NB4 (cell line): ENCODE data around the gene SPAG9.

Source experiments
- POLR2A ChIP-seq: IDR thresholded peaks from 2 replicates; pipeline ENCODE4 v1.6.1; 2011; ENCODE audit warnings: mild to moderate bottlenecking; ENCODE audit not compliant: insufficient read length; ENCODE audit errors: extremely low read depth
- TF ChIP-seq, protein P1 (sequence below): IDR thresholded peaks from one replicate; pipeline ENCODE4 v1.5.1; 2012; ENCODE audit warnings: low read depth, low read length
- TF ChIP-seq, protein P2 (sequence below): IDR thresholded peaks from 2 replicates; pipeline ENCODE4 v1.6.1; 2011; ENCODE audit warnings: low read depth, low read length

- TF ChIP-seq, protein P1, sequence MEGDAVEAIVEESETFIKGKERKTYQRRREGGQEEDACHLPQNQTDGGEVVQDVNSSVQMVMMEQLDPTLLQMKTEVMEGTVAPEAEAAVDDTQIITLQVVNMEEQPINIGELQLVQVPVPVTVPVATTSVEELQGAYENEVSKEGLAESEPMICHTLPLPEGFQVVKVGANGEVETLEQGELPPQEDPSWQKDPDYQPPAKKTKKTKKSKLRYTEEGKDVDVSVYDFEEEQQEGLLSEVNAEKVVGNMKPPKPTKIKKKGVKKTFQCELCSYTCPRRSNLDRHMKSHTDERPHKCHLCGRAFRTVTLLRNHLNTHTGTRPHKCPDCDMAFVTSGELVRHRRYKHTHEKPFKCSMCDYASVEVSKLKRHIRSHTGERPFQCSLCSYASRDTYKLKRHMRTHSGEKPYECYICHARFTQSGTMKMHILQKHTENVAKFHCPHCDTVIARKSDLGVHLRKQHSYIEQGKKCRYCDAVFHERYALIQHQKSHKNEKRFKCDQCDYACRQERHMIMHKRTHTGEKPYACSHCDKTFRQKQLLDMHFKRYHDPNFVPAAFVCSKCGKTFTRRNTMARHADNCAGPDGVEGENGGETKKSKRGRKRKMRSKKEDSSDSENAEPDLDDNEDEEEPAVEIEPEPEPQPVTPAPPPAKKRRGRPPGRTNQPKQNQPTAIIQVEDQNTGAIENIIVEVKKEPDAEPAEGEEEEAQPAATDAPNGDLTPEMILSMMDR: no peak
- TF ChIP-seq, protein P2, sequence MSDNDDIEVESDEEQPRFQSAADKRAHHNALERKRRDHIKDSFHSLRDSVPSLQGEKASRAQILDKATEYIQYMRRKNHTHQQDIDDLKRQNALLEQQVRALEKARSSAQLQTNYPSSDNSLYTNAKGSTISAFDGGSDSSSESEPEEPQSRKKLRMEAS: no peak
- no peak for TF ChIP-seq POLR2A
These were observed 185.9 kb downstream of the SPAG9 start for GRCh38 chr17:50934672-50935220.
